ENCODE results near the gene SHH.
A peak's percentile ranks its signal among the peaks of the same experiment; 100 is the strongest.

SHH gene

DNA sequence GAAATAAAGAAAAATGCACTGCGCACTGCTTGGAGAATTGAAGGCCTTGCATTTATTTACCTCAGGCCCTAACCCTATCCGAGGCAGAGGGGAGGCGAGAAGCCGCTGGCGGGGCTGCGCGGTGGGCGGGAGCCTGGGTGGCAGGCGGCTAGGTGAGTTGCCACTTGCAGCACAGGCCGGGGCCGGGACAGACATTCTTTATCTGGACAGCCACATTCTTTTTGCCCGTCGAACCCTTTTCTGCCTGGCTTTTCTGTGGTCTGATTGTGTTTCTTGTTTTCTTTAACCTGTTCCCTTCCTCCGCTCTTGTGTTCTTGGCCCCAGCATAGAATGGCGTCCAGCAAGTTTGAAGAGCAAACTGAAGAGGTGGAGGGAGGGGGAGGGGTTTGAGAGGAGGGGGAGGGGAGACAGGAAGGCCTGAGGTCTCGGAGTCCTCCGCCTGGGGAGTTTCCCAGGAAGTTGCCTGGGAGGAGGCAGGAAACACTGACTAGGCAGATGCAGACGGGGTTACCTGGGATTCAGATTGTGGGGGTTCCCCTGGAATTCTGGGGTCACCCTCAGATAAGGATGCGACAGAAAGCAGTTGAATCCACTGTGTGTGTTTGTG is 5.1 kb downstream of the SHH start:
- no peak overlapping the region for H3K4me3 ChIP-seq
- TF ChIP-seq POLR2AphosphoS5 (IDR thresholded peaks at IDR 0.05; ENCODE audit: borderline replicate concordance, low read depth, low read length) (no peak), FOXP2 (optimal IDR thresholded peaks at IDR 0.05; ENCODE audit: control extremely low read depth, extremely low read length, insufficient read depth) (no peak), EZH2 (IDR thresholded peaks at IDR 0.05) (no peak)

DNA sequence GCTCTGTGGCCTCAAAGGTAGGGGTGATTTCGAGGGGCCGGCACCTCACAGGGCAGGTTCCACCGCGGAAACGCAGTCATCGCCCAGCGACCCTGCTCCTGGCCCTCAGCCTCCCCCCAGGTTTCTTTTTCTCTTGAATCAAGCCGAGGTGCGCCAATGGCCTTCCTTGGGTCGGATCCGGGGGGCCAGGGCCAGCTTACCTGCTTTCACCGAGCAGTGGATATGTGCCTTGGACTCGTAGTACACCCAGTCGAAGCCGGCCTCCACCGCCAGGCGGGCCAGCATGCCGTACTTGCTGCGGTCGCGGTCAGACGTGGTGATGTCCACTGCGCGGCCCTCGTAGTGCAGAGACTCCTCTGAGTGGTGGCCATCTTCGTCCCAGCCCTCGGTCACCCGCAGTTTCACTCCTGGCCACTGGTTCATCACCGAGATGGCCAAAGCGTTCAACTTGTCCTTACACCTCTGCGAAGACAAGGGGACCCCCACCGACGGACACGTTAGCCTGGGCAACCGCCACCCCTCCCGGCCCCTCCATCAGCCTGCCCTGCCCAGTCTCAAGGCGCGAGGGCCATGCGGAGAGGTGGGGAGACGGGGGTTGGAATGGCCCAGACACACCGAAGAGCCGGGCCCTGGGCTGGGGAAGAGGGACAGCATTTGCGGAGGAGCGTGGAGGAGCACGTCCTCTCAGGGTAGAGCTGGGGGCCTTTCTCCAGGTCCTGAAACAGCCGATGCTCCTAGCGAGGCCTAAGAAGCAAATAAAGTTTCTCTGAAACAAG is 6.0 kb downstream of the SHH start:
- DNase-seq (ENCODE audit: low read depth, low spot score), result no peak
- H3K9me3 ChIP-seq (ENCODE audit: low read depth, low read length), result no peaks in the 10 kb centered on the region
- H3K27ac ChIP-seq, result no peak overlapping the region
- H3K36me3 ChIP-seq (ENCODE audit: insufficient read depth, low read length), result no peaks in the 10 kb centered on the region
- no peak overlapping the region for H3K9ac ChIP-seq (ENCODE audit: insufficient read length)
- TF ChIP-seq FOXP2 (optimal IDR thresholded peaks at IDR 0.05; ENCODE audit: control extremely low read depth, extremely low read length, insufficient read depth) (no peak), POLR2AphosphoS5 (IDR thresholded peaks at IDR 0.05; ENCODE audit: borderline replicate concordance, low read depth, low read length) (no peak), EZH2 (IDR thresholded peaks at IDR 0.05) (no peak)
- H3K4me3 ChIP-seq, result no peak overlapping the region

More for the DNA sequence above, 5.1 kb downstream of the SHH start:
- no peak for DNase-seq (ENCODE audit: low read depth, low spot score)
- no peak overlapping the region for H3K27ac ChIP-seq
- H3K9ac ChIP-seq (ENCODE audit: insufficient read length), result no peak overlapping the region
- H3K9me3 ChIP-seq (ENCODE audit: low read depth, low read length), result no peaks in the 10 kb centered on the region
- H3K36me3 ChIP-seq (ENCODE audit: insufficient read depth, low read length), result no peaks in the 10 kb centered on the region

DNA sequence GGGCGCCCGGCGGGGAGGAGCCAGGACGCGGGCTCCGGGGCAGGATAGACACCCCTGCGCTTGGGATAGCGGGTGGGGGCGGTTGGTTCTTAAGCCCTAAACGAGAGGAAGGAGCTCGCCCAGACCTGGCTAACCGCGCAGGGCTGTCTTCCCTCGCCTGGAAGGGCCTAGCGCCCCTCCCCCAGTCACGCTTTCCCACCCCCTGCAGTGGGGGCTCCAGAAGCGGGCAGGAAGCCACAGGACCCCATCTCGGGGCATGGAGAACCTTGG is 6.5 kb downstream of the SHH start:
- no peak for DNase-seq (ENCODE audit: low read depth, low spot score)
- TF ChIP-seq EZH2 (IDR thresholded peaks at IDR 0.05) (no peak), FOXP2 (optimal IDR thresholded peaks at IDR 0.05; ENCODE audit: control extremely low read depth, extremely low read length, insufficient read depth) (no peak), POLR2AphosphoS5 (IDR thresholded peaks at IDR 0.05; ENCODE audit: borderline replicate concordance, low read depth, low read length) (no peak)

DNA sequence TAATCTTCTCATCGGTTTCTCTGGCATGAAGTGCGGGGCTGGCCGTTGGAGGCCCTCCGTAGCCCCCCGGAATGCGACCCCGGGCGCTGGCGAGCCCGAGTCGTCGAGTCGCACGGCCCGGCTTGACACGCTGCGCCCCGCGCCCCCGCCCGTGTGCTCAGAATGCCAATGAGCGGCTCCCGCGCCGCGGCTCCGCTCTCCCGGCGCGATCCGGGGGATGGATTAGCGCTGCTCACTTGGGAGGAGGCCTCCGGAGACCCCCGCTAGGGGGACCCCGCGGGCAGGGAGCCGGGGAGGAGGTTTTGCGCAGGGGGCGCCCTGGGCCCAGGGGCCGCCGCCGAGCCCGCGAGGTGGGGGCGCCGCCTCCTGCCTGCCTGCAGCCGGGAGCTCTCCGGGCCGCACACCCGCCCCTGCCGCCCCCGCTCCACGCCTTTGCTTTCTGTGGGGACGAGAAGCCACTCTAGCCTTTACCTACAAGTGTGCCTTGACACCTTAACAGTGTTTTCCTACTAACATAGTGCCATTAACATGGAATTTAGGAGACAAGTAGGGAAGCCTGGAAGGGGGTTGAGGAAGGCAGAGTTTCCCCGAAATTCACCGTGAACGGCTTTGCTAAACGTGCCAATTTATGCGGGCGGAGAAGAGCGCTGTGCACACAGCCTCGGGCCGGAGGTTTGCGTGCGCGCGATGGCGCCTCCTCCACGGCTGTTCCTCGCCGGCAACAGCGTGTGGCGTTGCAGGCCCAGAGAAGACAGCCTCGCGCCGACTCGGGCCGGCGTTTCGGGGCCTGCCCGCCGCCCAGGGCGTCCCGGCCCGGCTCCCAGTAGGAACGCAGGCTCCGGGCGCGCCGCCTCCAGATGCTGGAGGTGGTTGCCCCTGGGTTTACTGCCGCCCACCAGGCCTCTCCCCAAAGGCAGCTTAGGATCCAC is 7.1 kb downstream of the SHH start:
- no peak overlapping the region for H3K27ac ChIP-seq
- H3K9ac ChIP-seq (ENCODE audit: insufficient read length), result no peak overlapping the region
- peak; percentile 16 for DNase-seq (ENCODE audit: low read depth, low spot score)
- no peaks in the 10 kb centered on the region for H3K36me3 ChIP-seq (ENCODE audit: insufficient read depth, low read length)
- peak overlapping the region; percentile 81 for H3K4me3 ChIP-seq
- no peaks in the 10 kb centered on the region for H3K9me3 ChIP-seq (ENCODE audit: low read depth, low read length)
- TF ChIP-seq POLR2AphosphoS5 (IDR thresholded peaks at IDR 0.05; ENCODE audit: borderline replicate concordance, low read depth, low read length), result no peak
- peak; percentile 87 for TF ChIP-seq EZH2 (IDR thresholded peaks at IDR 0.05)

More for the DNA sequence above, 6.5 kb downstream of the SHH start:
- H3K9ac ChIP-seq (ENCODE audit: insufficient read length), result no peak overlapping the region
- H3K27ac ChIP-seq, result no peak overlapping the region
- H3K9me3 ChIP-seq (ENCODE audit: low read depth, low read length), result no peaks in the 10 kb centered on the region
- peak overlapping the region; percentile 81 for H3K4me3 ChIP-seq
- H3K36me3 ChIP-seq (ENCODE audit: insufficient read depth, low read length), result no peaks in the 10 kb centered on the region

- no peak for DNase-seq (ENCODE audit: low read depth, low spot score)
- H3K9ac ChIP-seq (ENCODE audit: insufficient read length), result no peak overlapping the region
- TF ChIP-seq POLR2AphosphoS5 (IDR thresholded peaks at IDR 0.05; ENCODE audit: borderline replicate concordance, low read depth, low read length) (no peak), EZH2 (IDR thresholded peaks at IDR 0.05) (no peak), FOXP2 (optimal IDR thresholded peaks at IDR 0.05; ENCODE audit: control extremely low read depth, extremely low read length, insufficient read depth) (no peak)
Measured at GRCh38 chr7:155804431-155804831, 7.8 kb downstream of the SHH start.

GRCh38 chr7:155803418-155804376 is 8.6 kb downstream of the SHH start:
- DNase-seq (ENCODE audit: low read depth, low spot score), result no peak
- Histone ChIP-seq H3K9ac (ENCODE audit: insufficient read length) (no peak overlapping the region), H3K9me3 (ENCODE audit: low read depth, low read length) (no peaks in the 10 kb centered on the region)

More at GRCh38 chr7:155804431-155804831, 7.8 kb downstream of the SHH start:
- Histone ChIP-seq H3K36me3 (ENCODE audit: insufficient read depth, low read length) (no peaks in the 10 kb centered on the region), H3K4me3 (peak overlapping the region; percentile 81), H3K9me3 (ENCODE audit: low read depth, low read length) (no peaks in the 10 kb centered on the region), H3K27ac (no peak overlapping the region)

GRCh38 chr7:155802906-155803417 is 9.3 kb downstream of the SHH start:
- H3K36me3 ChIP-seq (ENCODE audit: insufficient read depth, low read length), result no peaks in the 10 kb centered on the region

More at GRCh38 chr7:155803418-155804376, 8.6 kb downstream of the SHH start:
- H3K36me3 ChIP-seq (ENCODE audit: insufficient read depth, low read length), result no peaks in the 10 kb centered on the region
- H3K27ac ChIP-seq, result no peak overlapping the region
- TF ChIP-seq POLR2AphosphoS5 (IDR thresholded peaks at IDR 0.05; ENCODE audit: borderline replicate concordance, low read depth, low read length), result no peak
- H3K4me3 ChIP-seq, result peak overlapping the region; percentile 56

More at GRCh38 chr7:155802906-155803417, 9.3 kb downstream of the SHH start:
- Histone ChIP-seq H3K9ac (ENCODE audit: insufficient read length) (no peak overlapping the region), H3K4me3 (no peak overlapping the region; the same call in 1 of the 2 replicates), H3K27ac (no peak overlapping the region), H3K9me3 (ENCODE audit: low read depth, low read length) (no peaks in the 10 kb centered on the region)
- no peak for DNase-seq (ENCODE audit: low read depth, low spot score)
- TF ChIP-seq POLR2AphosphoS5 (IDR thresholded peaks at IDR 0.05; ENCODE audit: borderline replicate concordance, low read depth, low read length), result no peak
- TF ChIP-seq EZH2 (IDR thresholded peaks at IDR 0.05), result no peak
